Gastrocnemius medialis (tissue), 4 donors: ENCODE results near the gene CAPZA2. TPM values are rescaled to one million over a fixed set of nuclear protein-coding genes. Genes with fewer than 3 reads are reported as not detected.

Source experiments
- ATAC-seq, 2 donors: fragments of 150-250 bp; one replicate each; pipeline ENCODE4 v1.9.1; 2016
- DNase-seq, 2 donors: peaks; one replicate each; pipeline ENCODE4 v3.0.0-alpha.2; 2019
- H3K27ac ChIP-seq, 4 donors: fragments of 200-600 bp; sonication (generic); 1 replicate in 1 of 4; 2 replicates in 3 of 4; pipeline ENCODE4 v1.5.1; 2016 to 2018; ENCODE audit warnings: mild to moderate bottlenecking in 2 of 4, moderate library complexity in 1 of 4
- H3K27me3 ChIP-seq, 3 donors: fragments of 200-600 bp; sonication (generic) in 2 of 3; 1 replicate in 1 of 3; 2 replicates in 2 of 3; pipeline versions ENCODE4 v1.5.1 to v1.6.0; 2016 to 2019; ENCODE audit warnings: mild to moderate bottlenecking in 1 of 3, moderate library complexity in 1 of 3
- H3K36me3 ChIP-seq, 2 donors: fragments of 200-600 bp; sonication (generic) in 1 of 2; one replicate each; pipeline ENCODE4 v1.5.1; 2017 to 2018
- H3K4me1 ChIP-seq, 2 donors: fragments of 200-600 bp; sonication (generic) in 1 of 2; one replicate each; pipeline ENCODE4 v1.5.1; 2016 to 2017; ENCODE audit warnings: mild to moderate bottlenecking in 2 of 2
- H3K4me3 ChIP-seq, 4 donors: fragments of 200-600 bp; sonication (generic) in 3 of 4; 1 replicate in 1 of 4; 2 replicates in 3 of 4; pipeline ENCODE4 v1.5.1; 2016 to 2019; ENCODE audit warnings: mild to moderate bottlenecking in 2 of 4
- H3K9me3 ChIP-seq, 3 donors: fragments of 200-600 bp; sonication (generic) in 2 of 3; 1 replicate in 1 of 3; 2 replicates in 2 of 3; pipeline ENCODE4 v1.5.1; 2016 to 2019
- POLR2A ChIP-seq, 2 donors: fragments of 450-650 bp; IDR thresholded peaks; one replicate each; pipeline ENCODE4 v1.6.1; 2017; ENCODE audit warnings: antibody characterized with exemption in 2 of 2, mild to moderate bottlenecking in 2 of 2, moderate library complexity in 2 of 2
- in situ Hi-C, 4 donors: fragments of 200-750 bp; cut with MboI; loops; one replicate each; pipeline versions ENCODE4 v1.15.0 to v1.8.0; 2017; ENCODE audit warnings: low sequenced_read_pairs in 4 of 4
- intact Hi-C: fragments of 100-400 bp; cut with DNase I; formaldehyde crosslinking; loops from one replicate; pipeline ENCODE4 v1.15.1; 2023; ENCODE audit warnings: low total_unique reads
- total RNA-seq, 4 donors: library from RNA; depleted of rRNA; stranded (reverse); fragments of >200 nt; gene quantifications; one replicate each; pipeline versions ENCODE4 v1.1.0 to v1.2.3, GENCODE V29; 2016
- TF ChIP-seq, protein P1 (sequence below), 5 experiments: fragments of 450-650 bp in 3 of 5; fragments of 200-600 bp in 2 of 5; sonication (generic) in 2 of 5; IDR thresholded peaks in 4 of 5; conservative IDR thresholded peaks in 1 of 5; 1 replicate in 4 of 5; 2 replicates in 1 of 5; pipeline ENCODE4 v1.5.1; 2016 to 2019; ENCODE audit warnings: antibody characterized with exemption in 5 of 5, mild to moderate bottlenecking in 3 of 5, moderate library complexity in 3 of 5

The CAPZA2 gene
- total RNA-seq, 4 donors from 2014 or later: 110 to 158 (median 137) TPM

DNA sequence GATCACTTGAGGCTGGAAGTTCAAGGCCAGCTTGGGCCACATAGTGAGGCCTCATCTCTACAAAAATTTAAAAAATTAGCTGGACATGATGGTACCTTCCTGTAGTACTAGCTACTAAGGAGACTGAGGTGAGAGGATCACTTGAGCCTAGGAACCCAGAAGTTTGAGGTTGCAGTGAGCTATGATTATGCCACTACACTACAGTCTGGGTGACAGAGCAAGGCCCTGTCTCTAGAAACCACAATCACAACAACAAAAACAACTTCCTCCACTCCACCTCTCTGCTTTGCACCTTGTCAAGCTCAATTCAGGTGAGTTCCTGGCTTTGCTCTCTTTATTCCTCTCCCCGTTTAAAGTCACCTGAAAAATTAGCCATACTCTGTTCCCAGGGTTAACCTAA lies 8.3 kb upstream of the CAPZA2 start:
- no peaks in the 10 kb centered on the region for H3K36me3 ChIP-seq
- ATAC-seq: no peak
- intact Hi-C loops (no loop called here), in situ Hi-C loops (no loop called here)
- DNase-seq: no peak
- no peaks in the 10 kb centered on the region for H3K9me3 ChIP-seq
- no peak overlapping the region for H3K4me3 ChIP-seq
- no peaks in the 10 kb centered on the region for H3K4me1 ChIP-seq
- TF ChIP-seq POLR2A (IDR thresholded peaks at IDR 0.05): no peak
- TF ChIP-seq, protein P1, sequence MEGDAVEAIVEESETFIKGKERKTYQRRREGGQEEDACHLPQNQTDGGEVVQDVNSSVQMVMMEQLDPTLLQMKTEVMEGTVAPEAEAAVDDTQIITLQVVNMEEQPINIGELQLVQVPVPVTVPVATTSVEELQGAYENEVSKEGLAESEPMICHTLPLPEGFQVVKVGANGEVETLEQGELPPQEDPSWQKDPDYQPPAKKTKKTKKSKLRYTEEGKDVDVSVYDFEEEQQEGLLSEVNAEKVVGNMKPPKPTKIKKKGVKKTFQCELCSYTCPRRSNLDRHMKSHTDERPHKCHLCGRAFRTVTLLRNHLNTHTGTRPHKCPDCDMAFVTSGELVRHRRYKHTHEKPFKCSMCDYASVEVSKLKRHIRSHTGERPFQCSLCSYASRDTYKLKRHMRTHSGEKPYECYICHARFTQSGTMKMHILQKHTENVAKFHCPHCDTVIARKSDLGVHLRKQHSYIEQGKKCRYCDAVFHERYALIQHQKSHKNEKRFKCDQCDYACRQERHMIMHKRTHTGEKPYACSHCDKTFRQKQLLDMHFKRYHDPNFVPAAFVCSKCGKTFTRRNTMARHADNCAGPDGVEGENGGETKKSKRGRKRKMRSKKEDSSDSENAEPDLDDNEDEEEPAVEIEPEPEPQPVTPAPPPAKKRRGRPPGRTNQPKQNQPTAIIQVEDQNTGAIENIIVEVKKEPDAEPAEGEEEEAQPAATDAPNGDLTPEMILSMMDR (IDR thresholded peaks at IDR 0.05 in 4 of 5, conservative IDR thresholded peaks at IDR 0.05 in 1 of 5): no peak
- H3K27me3 ChIP-seq: no peaks in the 10 kb centered on the region
- no peak overlapping the region for H3K27ac ChIP-seq

DNA sequence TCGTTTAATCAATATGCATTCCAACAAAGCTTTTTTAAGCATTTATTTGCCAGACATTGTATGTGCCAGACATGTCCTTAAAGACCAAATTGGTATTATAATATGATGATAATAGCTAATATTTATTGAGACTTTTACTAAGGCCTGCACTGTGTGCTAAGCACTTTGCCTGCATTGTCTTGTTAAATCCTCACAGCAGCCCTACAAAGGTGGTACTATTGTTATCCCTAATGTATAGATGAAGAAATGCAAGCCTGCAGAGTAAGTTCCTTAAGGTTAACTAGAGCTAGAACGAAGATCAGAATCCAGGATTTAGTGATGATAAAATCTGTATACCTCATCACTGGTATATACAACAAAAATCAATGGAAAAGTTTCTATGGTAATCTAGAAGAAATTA lies 5.3 kb upstream of the CAPZA2 start:
- in situ Hi-C loops: no loop called here
- peaks cover 0 to 4% of the 10 kb centered on the region in 2 donors for H3K4me1 ChIP-seq

DNA sequence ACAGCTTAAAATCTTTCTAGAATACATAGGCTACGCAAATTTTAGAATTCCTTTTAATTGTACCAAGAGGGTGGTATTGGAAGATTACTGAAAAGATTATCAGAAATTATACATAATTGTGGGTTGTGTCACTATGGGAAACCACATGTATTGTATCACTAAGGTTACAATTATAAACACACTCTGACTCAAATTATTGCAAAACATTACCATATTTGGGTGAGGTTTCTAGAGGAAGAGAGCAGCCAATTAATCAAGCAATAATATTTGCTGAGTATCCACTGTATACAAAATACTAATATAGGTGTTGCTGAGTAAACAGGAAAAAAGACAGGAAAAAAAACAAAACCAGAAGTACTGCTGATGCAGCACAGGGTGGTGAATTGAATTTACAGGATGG lies 3.1 kb upstream of the CAPZA2 start:
- no peaks in the 10 kb centered on the region for H3K27me3 ChIP-seq
- DNase-seq (no peak), ATAC-seq (no peak)
- intact Hi-C loops: no loop called here
- H3K4me1 ChIP-seq: peaks cover 7 to 15% of the 10 kb centered on the region in 2 donors
- H3K36me3 ChIP-seq: no peaks in the 10 kb centered on the region
- H3K27ac ChIP-seq: no peak overlapping the region
- no peak overlapping the region for H3K4me3 ChIP-seq
- TF ChIP-seq, protein P1 (IDR thresholded peaks at IDR 0.05 in 4 of 5, conservative IDR thresholded peaks at IDR 0.05 in 1 of 5): no peak
- no peak for TF ChIP-seq POLR2A (IDR thresholded peaks at IDR 0.05)
- in situ Hi-C loops: no loop called here
- H3K9me3 ChIP-seq: no peaks in the 10 kb centered on the region

More for the DNA sequence above, 5.3 kb upstream of the CAPZA2 start:
- ATAC-seq (no peak), DNase-seq (no peak)
- Histone ChIP-seq H3K27ac (no peak overlapping the region), H3K4me3 (no peak overlapping the region), H3K36me3 (no peaks in the 10 kb centered on the region), H3K27me3 (no peaks in the 10 kb centered on the region), H3K9me3 (no peaks in the 10 kb centered on the region)
- intact Hi-C loops: no loop called here
- TF ChIP-seq, protein P1 (IDR thresholded peaks at IDR 0.05 in 4 of 5, conservative IDR thresholded peaks at IDR 0.05 in 1 of 5): no peak
- TF ChIP-seq POLR2A (IDR thresholded peaks at IDR 0.05): no peak

GRCh38 chr7:116861717-116862116 lies 670 bp upstream of the CAPZA2 start:
- Histone ChIP-seq H3K36me3 (no peaks in the 10 kb centered on the region), H3K9me3 (no peaks in the 10 kb centered on the region), H3K4me1 (peaks cover 22 to 32% of the 10 kb centered on the region in 2 donors), H3K27ac (peak overlapping the region; percentile 57 to 99 (median 96)), H3K27me3 (no peaks in the 10 kb centered on the region), H3K4me3 (peak overlapping the region in 3 of 4 donors; percentile 7 to 80 (median 20))
- in situ Hi-C loops: loop anchor here in 1 of 4 donors (10.0 kb wide), 1 partner anchor 93 kb away; the partner anchor contains the start of gene ST7
- intact Hi-C loops: loop anchor here (2.0 to 5.0 kb wide), 5 partner anchors 51 to 256 kb away; partner anchors contain the start of genes MET and ST7
- no peak for DNase-seq
- TF ChIP-seq POLR2A (IDR thresholded peaks at IDR 0.05): no peak
- TF ChIP-seq, protein P1 (IDR thresholded peaks at IDR 0.05 in 4 of 5, conservative IDR thresholded peaks at IDR 0.05 in 1 of 5): no peak
- ATAC-seq: no peak
